Testis (tissue), 2 donors: Measurements from ENCODE around the gene STAT3.

Experiments
- POLR2A ChIP-seq: fragments of 450-650 bp; IDR thresholded peaks from one replicate; pipeline ENCODE4 v1.6.1; 2017; ENCODE audit warnings: antibody characterized with exemption, mild to moderate bottlenecking, moderate library complexity
- TF ChIP-seq, protein P1 (sequence below), 3 experiments: fragments of 450-650 bp in 2 of 3; fragments of 200-600 bp in 1 of 3; sonication (generic) in 1 of 3; IDR thresholded peaks; one replicate each; pipeline ENCODE4 v1.5.1; 2016 to 2019; ENCODE audit warnings: antibody characterized with exemption in 3 of 3, mild to moderate bottlenecking in 2 of 3, moderate library complexity in 1 of 3

GRCh38 chr17:42342242-42343008 is 45.8 kb downstream of the STAT3 start:
- TF ChIP-seq POLR2A = no peak
- TF ChIP-seq, protein P1, sequence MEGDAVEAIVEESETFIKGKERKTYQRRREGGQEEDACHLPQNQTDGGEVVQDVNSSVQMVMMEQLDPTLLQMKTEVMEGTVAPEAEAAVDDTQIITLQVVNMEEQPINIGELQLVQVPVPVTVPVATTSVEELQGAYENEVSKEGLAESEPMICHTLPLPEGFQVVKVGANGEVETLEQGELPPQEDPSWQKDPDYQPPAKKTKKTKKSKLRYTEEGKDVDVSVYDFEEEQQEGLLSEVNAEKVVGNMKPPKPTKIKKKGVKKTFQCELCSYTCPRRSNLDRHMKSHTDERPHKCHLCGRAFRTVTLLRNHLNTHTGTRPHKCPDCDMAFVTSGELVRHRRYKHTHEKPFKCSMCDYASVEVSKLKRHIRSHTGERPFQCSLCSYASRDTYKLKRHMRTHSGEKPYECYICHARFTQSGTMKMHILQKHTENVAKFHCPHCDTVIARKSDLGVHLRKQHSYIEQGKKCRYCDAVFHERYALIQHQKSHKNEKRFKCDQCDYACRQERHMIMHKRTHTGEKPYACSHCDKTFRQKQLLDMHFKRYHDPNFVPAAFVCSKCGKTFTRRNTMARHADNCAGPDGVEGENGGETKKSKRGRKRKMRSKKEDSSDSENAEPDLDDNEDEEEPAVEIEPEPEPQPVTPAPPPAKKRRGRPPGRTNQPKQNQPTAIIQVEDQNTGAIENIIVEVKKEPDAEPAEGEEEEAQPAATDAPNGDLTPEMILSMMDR (IDR thresholded peaks at IDR 0.05) = no peak
